SH-SY5Y (cell line): ENCODE results near the gene ASPG.

ENCODE experiments used
- GATA2 ChIP-seq: IDR thresholded peaks from 2 replicates; pipeline ENCODE4 v1.6.1; 2011; ENCODE audit warnings: mild to moderate bottlenecking, low read depth, low read length
- GATA3 ChIP-seq: IDR thresholded peaks from 2 replicates; pipeline ENCODE4 v1.6.1; 2011; ENCODE audit warnings: low read depth, mild to moderate bottlenecking, low read length, moderate library complexity

- no peak for TF ChIP-seq GATA2
- no peak for TF ChIP-seq GATA3
Measured at GRCh38 chr14:104106471-104106991, 21.0 kb downstream of the ASPG start.
